ENCODE measurements around the gene HDGFL2.

Gene HDGFL2

DNA sequence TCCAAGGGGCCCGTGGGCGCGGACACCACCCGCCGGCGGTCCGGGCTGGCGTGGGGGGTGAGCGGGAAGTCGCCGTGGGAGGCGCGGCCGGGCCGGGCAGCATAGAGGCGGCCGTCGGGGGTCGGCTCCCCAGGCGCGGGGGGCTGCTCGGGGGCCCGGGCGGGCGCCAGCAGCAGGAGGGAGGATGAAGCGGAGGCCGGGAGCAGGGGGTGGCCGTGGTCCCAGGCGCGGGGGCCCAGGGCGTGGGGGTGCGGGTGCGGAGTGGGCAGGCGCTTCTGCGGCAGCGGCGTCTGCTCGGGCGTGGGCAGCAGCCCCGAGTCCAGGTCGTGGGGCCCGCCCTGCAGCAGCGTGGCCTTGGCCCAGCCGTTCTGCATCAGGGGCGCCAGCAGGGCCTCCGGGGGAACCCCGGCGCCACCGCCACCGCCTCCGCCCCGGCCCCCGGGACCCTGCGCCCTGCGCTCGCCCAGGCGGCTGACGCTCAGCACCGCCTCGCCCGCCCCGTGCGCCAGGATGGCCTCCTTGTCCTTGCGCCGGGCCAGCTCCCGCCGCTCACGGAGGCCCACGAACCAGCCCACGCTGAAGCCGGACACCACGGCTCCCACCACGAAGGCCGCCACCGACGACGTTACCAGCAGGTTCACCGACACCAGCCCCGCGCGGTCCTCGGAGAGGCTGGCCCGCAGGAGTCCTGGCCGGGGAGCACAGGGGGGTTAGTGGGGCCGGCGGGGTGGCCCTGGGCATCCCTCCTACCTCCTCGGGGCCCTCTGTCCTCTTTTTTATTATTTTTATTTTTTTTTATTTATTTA is 71.9 kb downstream of the HDGFL2 start:
- TF ChIP-seq, protein P1, sequence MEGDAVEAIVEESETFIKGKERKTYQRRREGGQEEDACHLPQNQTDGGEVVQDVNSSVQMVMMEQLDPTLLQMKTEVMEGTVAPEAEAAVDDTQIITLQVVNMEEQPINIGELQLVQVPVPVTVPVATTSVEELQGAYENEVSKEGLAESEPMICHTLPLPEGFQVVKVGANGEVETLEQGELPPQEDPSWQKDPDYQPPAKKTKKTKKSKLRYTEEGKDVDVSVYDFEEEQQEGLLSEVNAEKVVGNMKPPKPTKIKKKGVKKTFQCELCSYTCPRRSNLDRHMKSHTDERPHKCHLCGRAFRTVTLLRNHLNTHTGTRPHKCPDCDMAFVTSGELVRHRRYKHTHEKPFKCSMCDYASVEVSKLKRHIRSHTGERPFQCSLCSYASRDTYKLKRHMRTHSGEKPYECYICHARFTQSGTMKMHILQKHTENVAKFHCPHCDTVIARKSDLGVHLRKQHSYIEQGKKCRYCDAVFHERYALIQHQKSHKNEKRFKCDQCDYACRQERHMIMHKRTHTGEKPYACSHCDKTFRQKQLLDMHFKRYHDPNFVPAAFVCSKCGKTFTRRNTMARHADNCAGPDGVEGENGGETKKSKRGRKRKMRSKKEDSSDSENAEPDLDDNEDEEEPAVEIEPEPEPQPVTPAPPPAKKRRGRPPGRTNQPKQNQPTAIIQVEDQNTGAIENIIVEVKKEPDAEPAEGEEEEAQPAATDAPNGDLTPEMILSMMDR (IDR thresholded peaks at IDR 0.05), result no peak
- H3K27ac Mint-ChIP-seq, result no peak overlapping the region
- H3K27me3 Mint-ChIP-seq (ENCODE audit: low read depth, poor library complexity), result peaks cover 6% of the 10 kb centered on the region
- DNase-seq, result no peak
- peaks cover 8% of the 10 kb centered on the region for H3K9me3 Mint-ChIP-seq
- peaks cover 11% of the 10 kb centered on the region for H3K4me1 Mint-ChIP-seq
- H3K4me3 Mint-ChIP-seq, result no peak overlapping the region
- H3K36me3 Mint-ChIP-seq (ENCODE audit: low read depth), result peaks cover 8% of the 10 kb centered on the region

DNA sequence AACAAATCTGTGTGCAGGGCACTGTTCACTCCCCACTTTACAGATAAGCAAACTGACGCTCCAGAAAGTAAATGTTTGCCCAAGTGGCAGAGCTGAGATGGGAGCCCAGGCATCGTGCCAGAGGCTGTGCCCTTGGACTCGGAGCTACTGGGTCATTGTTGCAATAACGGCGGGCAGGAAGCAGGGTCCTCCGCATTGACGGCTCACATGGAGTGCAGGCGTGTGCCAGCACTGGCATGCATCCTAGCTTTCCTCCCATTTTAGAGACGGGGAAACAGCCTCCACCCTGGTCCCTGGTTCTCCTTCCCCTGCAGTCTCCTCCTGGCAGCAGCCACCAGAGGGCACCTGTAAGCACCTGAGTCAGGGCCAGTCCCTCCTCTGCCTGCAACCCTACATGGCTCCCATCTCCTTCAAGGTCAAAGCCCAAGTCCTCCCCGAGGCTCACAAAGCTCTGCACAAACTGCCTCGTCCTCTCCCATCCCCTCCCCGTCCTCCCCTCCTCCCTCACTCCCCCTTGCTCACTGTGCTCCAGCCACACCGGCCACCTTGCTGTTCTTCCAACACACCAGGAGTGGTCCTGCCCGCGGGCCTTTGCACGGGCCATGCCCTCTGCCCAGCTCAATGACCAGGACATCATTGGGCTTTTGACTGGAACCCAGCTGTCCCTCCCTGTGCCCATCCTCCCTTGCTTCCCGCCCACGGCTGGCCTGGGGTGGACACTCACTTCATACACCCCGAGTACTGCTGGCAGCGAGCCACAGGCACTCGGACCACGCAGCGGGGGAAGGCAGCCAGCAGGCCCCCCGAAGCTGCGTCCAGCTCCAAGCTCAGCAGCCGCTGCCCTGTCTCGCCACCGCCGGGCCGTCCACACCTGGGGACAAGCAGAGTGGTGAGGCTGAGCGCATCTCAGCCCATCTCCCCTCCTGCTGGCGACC is 75.5 kb downstream of the HDGFL2 start:
- Mint-ChIP-seq H3K27me3 (ENCODE audit: low read depth, poor library complexity) (peaks cover 9% of the 10 kb centered on the region), H3K36me3 (ENCODE audit: low read depth) (peaks cover 26% of the 10 kb centered on the region), H3K4me1 (no peaks in the 10 kb centered on the region), H3K4me3 (no peak overlapping the region), H3K27ac (no peak overlapping the region), H3K9me3 (no peaks in the 10 kb centered on the region)
- TF ChIP-seq, protein P1 (IDR thresholded peaks at IDR 0.05), result no peak
- DNase-seq, result no peak

DNA sequence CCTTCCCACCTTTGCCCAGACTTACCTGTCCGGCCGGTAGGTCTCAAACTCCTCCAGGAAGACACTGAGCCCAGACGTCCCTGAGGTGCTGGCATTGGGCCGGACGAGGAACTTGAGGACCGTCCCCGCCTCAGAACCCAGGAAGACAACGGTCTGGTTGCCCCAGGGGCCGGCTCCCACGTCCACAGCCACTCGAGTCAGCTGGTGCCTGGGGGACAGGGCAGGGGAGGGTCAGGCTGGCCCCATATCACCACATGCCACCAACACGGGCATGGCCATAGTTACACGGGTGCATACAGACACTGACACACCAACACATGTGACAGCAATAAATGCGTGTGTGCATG is 76.1 kb downstream of the HDGFL2 start:
- Mint-ChIP-seq H3K4me1 (no peaks in the 10 kb centered on the region), H3K27ac (no peak overlapping the region), H3K4me3 (no peak overlapping the region), H3K36me3 (ENCODE audit: low read depth) (peaks cover 32% of the 10 kb centered on the region), H3K9me3 (no peaks in the 10 kb centered on the region), H3K27me3 (ENCODE audit: low read depth, poor library complexity) (peaks cover 12% of the 10 kb centered on the region)
- TF ChIP-seq, protein P1 (IDR thresholded peaks at IDR 0.05), result no peak
- DNase-seq, result no peak

DNA sequence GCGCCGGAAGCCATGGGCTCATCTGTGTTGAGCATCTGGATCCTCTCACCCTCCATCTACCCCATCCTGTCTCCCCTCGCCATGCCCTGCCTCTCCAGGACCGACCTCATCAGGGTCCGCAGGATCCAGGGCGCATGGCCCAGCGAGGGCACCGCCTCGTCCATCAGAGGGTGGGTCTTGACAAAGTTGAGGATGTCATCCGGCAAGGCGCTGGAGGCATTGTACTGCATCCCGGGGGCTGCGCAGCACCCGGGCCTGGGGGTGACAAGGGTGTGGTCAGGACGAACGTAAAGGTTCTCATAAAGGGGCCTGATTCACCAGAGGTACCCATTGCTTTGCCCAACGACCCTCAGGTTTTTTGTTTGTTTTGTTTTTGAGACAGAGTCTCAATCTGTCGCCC is 77.9 kb downstream of the HDGFL2 start:
- Mint-ChIP-seq H3K27ac (peak overlapping the region; percentile 15), H3K4me1 (no peaks in the 10 kb centered on the region), H3K27me3 (ENCODE audit: low read depth, poor library complexity) (peaks cover 12% of the 10 kb centered on the region), H3K36me3 (ENCODE audit: low read depth) (peaks cover 50% of the 10 kb centered on the region), H3K4me3 (no peak overlapping the region), H3K9me3 (no peaks in the 10 kb centered on the region)
- TF ChIP-seq, protein P1 (IDR thresholded peaks at IDR 0.05), result no peak
- no peak for DNase-seq

DNA sequence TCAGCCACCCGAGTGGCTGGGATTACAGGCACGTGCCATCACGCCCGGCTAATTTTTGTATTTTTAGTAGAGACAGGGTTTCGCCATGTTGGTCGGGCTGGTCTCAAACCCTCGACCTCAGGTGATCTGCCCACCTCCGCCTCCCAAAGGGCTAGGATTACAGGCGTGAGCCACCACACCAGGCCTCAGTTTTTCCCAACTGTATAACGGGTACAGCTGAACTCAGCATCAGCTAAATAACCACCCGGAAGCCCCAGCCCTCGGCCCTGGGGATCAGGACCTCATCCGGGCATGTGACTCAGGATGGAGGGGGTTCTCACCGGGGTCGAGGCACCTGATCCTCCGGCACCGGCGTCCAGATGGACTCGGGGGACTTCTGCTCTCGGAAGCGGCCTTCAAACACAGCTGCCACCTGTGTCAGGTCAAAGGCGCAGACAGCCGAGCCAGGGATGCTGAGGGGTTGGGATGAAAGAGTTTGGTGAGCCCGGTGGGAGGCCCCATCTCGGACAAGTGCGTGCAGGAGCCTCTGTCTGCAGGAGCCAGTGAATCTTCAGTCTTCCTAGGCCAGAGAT is 78.5 kb downstream of the HDGFL2 start:
- Mint-ChIP-seq H3K4me1 (no peaks in the 10 kb centered on the region), H3K9me3 (no peaks in the 10 kb centered on the region), H3K27me3 (ENCODE audit: low read depth, poor library complexity) (peaks cover 9% of the 10 kb centered on the region), H3K4me3 (no peak overlapping the region), H3K36me3 (ENCODE audit: low read depth) (peaks cover 48% of the 10 kb centered on the region), H3K27ac (no peak overlapping the region)
- DNase-seq, result no peak
- TF ChIP-seq, protein P1 (IDR thresholded peaks at IDR 0.05), result no peak
